HCEC 1CT (cell line): Measurements from ENCODE around the gene CSF3R.
"Not testable (repeated sequence)": the region's sequence is repeated elsewhere in the genome, so short reads cannot be mapped to it uniquely, and the experiment has no call there.

Experiments used
- DNase-seq: peaks from one replicate; pipeline ENCODE4 v3.0.0-alpha.2; 2017

CSF3R gene

DNA sequence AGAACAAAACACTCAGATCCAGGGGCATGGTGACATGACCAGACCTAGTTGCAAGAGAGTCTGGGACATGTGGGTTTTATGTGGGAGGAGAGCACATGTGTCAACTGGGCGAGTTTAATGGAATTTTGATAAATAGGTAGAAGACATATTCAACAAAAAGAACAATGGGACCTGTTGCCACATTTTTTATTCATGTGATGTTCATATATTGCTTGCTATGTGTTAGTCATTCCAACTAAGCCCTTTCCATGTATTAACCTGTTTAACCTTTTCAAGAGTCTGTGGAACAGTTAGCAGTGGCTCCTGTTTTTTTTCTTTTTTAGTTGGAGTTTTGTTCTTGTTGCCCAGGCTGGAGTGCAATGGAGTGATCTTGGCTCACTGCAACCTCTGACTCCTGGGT is 30.1 kb upstream of the CSF3R start:
- DNase-seq: no peak

DNA sequence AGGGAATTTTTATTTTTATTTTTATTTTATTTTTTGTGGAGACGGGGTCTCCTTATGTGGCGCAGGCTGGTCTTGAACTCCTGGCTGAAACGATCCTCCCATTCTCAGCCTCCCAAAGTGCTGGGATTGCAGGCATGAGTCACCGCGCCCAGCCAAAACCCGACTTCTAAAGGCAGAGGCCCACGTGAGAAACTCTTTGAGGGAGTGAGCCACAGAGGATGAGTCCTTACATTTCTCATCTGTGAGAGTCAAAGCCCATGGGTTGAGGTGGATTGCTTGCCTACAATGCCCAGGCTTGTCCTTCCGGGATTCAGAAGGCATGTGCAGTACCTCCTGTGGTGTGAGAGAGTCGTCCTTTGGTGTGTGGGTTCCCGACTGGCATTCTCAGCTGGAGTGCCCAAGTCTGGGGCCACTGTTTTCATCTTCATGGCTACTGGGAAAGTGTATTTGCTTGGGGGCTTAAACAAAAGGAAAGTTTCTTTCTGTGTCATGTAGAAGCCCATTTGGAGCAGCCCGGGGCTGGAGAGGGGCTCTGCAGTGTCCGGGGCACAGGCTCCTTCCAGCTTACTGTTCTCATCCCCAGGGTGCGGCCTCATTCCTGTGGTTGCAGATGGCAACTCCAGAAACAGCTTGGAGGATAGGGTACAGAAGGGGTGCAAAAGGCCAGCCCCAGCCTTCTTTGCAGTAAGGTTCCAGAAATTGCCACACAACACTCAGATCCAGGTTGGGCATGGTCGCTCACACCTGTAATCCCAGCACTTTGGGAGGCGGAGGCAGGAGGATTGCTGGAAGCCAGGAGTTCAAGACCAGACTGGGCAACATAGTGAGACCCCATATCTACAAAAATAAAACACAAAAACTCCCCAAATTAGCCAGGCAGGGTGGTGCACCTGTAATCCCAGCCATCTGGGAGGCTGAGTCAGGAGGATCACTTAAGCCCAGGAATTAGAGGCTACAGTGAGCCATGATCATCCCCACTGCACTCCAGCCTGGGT is 29.4 kb upstream of the CSF3R start:
- no peak for DNase-seq

DNA sequence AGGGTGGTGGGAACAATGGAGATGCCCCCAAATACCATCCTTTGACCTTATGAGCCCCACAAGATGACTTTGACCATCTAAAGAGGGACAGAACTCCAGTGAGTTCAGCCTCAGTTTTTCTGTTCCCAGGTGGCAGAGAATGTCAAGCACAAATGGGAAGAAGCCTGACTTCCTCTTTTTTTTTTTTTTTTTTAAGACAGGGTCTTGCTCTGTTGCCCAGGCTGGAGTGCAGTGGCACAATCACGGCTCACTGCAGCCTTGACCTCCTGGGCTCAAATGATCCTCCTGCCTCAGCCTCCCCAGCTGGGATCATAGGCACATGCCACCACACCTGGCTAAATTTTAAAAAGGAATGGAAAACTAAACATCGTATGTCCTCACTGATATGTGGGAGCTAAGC is 28.5 kb upstream of the CSF3R start:
- DNase-seq: not testable (repeated sequence)

DNA sequence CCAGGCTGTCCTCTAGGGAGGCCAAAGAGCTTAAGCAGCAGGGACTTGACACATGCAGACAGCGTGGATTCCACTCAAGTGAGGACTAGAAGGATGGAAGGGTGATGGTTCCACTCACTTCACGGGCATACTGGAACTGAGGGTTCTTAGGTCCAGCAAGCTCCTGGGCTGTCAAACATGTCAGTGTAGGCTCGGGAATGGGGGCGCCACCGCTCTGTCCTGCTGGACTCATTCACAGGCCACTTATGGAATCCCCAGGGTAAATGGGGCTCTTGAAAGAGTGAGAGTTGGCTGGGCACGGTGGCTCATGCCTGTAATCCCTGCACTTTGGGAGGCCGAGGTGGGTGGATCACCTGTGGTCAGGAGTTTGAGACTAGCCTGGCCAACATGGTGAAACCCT is 27.7 kb upstream of the CSF3R start:
- DNase-seq: no peak

GRCh38 chr1:36508257-36508656 is 25.5 kb upstream of the CSF3R start:
- no peak for DNase-seq

DNA sequence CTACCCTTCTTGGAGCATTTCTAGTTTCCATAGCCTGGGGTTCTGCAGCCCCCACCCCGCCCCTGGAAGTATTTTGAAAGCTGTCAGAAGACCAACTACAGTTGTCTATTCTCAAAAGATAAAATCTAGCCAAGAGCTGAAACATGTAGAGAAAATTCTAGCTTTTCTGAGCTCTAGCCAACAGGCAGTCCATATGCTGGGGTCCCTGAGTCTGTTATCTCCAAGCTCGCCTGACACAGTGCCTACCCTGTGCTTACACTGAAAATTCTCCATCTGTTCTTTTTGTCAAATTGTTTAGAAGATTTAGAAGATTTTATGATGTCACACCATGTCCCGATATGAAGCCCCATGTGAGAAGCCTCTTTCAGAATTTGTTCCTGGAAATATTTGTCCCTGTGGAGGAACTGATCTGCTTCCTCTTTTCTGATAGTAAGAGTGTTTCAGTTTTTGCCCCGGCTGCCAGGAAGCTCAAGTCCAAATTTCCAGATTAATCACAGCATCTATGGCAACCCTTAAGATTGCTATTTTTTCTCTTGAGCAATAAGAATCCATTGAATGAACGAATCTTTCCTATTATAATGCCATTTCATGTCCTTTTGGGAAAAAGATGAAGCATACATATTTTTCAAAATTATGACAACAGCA is 23.7 kb upstream of the CSF3R start:
- DNase-seq: no peak

GRCh38 chr1:36503733-36504132 is 21.0 kb upstream of the CSF3R start:
- no peak for DNase-seq

- DNase-seq: no peak
These were observed 20.4 kb upstream of the CSF3R start for GRCh38 chr1:36503159-36503558.

- DNase-seq: no peak
These were observed 19.9 kb upstream of the CSF3R start for GRCh38 chr1:36502616-36503015.

DNA sequence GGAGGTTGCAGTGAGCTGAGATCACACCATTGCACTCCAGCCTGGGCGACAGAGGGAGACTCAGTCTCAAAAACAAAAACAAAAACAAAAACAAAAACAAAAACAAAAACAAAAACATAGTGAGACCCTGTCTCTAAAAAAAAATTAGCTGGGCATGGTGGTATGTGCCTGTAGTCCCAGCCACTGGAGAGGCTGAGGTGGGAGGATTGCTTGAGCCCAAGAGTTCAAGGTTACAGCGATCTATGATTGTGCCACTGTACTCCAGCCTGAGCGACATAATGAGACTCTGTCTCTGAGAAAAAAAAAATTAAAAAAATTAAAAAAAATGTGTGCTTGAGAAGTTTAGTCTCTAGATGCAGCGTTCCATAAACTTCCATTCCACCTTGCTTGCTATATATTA is 19.2 kb upstream of the CSF3R start:
- DNase-seq: not testable (repeated sequence)

GRCh38 chr1:36497207-36497606 is 14.5 kb upstream of the CSF3R start:
- DNase-seq: peak; percentile 10

DNA sequence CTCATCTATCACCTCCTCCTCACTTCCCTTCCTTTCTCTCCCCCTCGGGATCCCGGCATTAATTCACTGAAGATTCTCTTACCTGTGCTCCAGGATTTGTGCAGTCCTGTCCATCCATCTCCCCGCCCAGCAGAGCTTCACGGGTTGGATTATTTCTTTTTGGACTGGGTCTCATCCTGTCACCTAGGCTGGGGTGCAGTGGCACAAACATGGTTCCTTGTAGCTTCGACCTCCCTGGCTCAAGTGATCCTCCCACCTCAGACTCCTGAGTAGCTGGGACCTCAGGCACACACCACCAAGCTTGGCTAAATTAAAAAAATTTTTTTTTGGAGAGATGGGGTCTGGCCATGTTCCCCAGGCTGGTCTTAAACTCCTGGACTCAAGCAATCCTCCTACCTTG is 12.3 kb upstream of the CSF3R start:
- no peak for DNase-seq

- no peak for DNase-seq
These were observed 10.8 kb upstream of the CSF3R start for GRCh38 chr1:36493524-36493923.

DNA sequence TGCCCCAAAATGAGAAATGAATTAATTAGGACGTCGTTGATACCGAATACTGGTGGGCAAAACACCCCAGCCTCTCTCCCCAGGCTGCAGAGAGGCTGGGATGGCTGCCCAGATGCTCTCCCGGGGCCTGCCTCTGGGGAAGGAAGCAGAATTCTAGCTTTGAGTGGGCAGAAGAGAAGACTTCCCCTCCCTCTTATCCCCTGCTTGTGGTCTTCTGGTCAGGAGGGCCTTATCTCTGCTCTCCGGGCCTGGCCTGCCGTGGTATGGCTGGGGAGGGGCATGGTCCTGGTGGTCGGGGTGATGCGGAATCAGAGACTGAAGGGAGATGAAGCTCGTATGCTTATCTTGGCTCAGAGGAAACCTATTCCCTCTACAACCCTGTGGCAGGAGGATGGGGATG is 9.8 kb upstream of the CSF3R start:
- no peak for DNase-seq

- not testable (repeated sequence) for DNase-seq
These were observed 6.7 kb upstream of the CSF3R start for GRCh38 chr1:36489258-36490051.

DNA sequence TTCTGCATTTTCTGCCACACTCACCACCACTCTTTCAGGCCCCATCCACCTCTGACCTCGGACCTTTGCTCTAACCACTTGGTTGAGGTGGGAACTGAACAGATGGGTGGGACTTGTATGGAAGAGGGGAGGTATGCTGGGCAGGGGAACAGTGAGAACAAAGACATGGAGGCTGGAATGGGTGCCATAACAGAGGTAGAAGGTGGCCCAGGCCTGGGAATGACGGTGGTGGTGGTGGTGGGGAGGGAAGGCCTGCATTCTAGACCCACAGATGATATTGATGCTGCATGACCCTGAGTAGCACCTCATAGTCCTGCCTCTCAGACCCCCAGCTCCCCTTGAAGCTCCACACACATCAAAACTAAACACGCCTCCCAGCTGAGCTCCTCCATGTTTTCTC is 5.2 kb upstream of the CSF3R start:
- DNase-seq: no peak

DNA sequence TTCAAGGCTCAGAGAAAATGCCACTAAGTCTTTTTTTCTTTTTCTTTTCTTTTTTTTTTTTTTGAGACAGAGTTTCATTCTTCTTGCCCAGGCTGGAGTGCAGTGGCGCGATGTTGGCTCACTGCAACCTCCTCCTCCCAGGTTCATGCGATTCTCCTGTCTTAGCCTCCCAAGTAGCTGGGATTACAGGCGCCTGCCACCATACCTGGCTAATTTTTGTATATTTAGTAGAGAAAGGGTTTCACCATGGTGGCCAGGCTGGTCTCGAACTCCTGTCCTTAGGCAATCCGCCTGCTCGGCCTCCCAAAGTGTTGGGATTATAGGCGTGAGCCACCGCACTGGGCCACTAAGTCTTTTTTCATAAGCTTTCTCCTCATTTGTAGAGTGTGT is 4.6 kb upstream of the CSF3R start:
- DNase-seq: not testable (repeated sequence)

- no peak for DNase-seq
These were observed 4.0 kb upstream of the CSF3R start for GRCh38 chr1:36486439-36487335.

GRCh38 chr1:36486093-36486438 is 3.4 kb upstream of the CSF3R start:
- no peak for DNase-seq

GRCh38 chr1:36484099-36484498 is 1.4 kb upstream of the CSF3R start:
- DNase-seq: no peak

- DNase-seq: no peak
These were observed 666 bp downstream of the CSF3R start for GRCh38 chr1:36481771-36482723.
